ENCODE measurements around the gene PON3.

PON3 gene

GRCh38 chr7:95338832-95339231, 57.3 kb downstream of the PON3 start:
- no peak for DNase-seq

- DNase-seq = peak; percentile 81
Measured at GRCh38 chr7:95335093-95335492, 61.1 kb downstream of the PON3 start.

- peak; percentile 5 for DNase-seq
Measured at GRCh38 chr7:95334447-95334846, 61.7 kb downstream of the PON3 start.

- DNase-seq = no peak
Measured at GRCh38 chr7:95330961-95331337, 65.2 kb downstream of the PON3 start.

- DNase-seq = peak; percentile 31
Measured at GRCh38 chr7:95330204-95330960, 65.8 kb downstream of the PON3 start.

- DNase-seq = peak; percentile 29
Measured at GRCh38 chr7:95327356-95327755, 68.8 kb downstream of the PON3 start.

- no peak for DNase-seq
Measured at GRCh38 chr7:95324431-95324830, 71.7 kb downstream of the PON3 start, which contains the start of gene PON1. Gene PON1, minus strand, starts transcription at chr7:95324532. Its CDS starts 57 bp downstream, at chr7:95324475.

GRCh38 chr7:95323410-95324129, 72.6 kb downstream of the PON3 start:
- no peak for DNase-seq

GRCh38 chr7:95322854-95323253, 73.3 kb downstream of the PON3 start:
- DNase-seq = peak; percentile 33

GRCh38 chr7:95322396-95322795, 73.8 kb downstream of the PON3 start:
- DNase-seq = peak; percentile 38

GRCh38 chr7:95321720-95322119, 74.5 kb downstream of the PON3 start:
- DNase-seq = no peak

GRCh38 chr7:95320651-95321050, 75.5 kb downstream of the PON3 start:
- DNase-seq = no peak

- DNase-seq = no peak
Measured at GRCh38 chr7:95319570-95319969, 76.6 kb downstream of the PON3 start.

GRCh38 chr7:95318501-95319100, 77.6 kb downstream of the PON3 start:
- no peak for DNase-seq

- DNase-seq = no peak
Measured at GRCh38 chr7:95317966-95318365, 78.2 kb downstream of the PON3 start.

GRCh38 chr7:95317546-95317945, 78.6 kb downstream of the PON3 start:
- no peak for DNase-seq

GRCh38 chr7:95316588-95316987, 79.6 kb downstream of the PON3 start:
- no peak for DNase-seq

GRCh38 chr7:95312561-95312960, 83.6 kb downstream of the PON3 start:
- DNase-seq = no peak

- no peak for DNase-seq
Measured at GRCh38 chr7:95311389-95311788, 84.8 kb downstream of the PON3 start.

- no peak for DNase-seq
Measured at GRCh38 chr7:95309951-95310350, 86.2 kb downstream of the PON3 start.

Measured in EL (cell line).